Esophagus squamous epithelium (tissue), 5 donors: Measurements from ENCODE around the gene PPP1R14C. TPM values are rescaled to one million over a fixed set of nuclear protein-coding genes. Genes with fewer than 3 reads are reported as not detected.
"Not testable (repeated sequence)": the region's sequence is repeated elsewhere in the genome, so short reads cannot be mapped to it uniquely, and the experiment has no call there.

Experiments
- DNase-seq: peaks from one replicate; lab custom pipeline; 2025; lab: John Stamatoyannopoulos, UW
- H3K27ac ChIP-seq, 4 donors: fragments of 200-600 bp; sonication (generic); one replicate each; pipeline ENCODE4 v1.5.1; 2016 to 2019; ENCODE audit warnings: mild to moderate bottlenecking in 1 of 4
- H3K27me3 ChIP-seq, 4 donors: fragments of 200-600 bp; sonication (generic); 1 replicate in 3 of 4; 2 replicates in 1 of 4; pipeline versions ENCODE4 v1.5.1 to v1.6.0; 2017 to 2021; ENCODE audit warnings: antibody characterized with exemption in 1 of 4
- H3K36me3 ChIP-seq, 3 donors: fragments of 200-600 bp; sonication (generic); one replicate each; pipeline ENCODE4 v1.5.1; 2016 to 2019
- H3K4me1 ChIP-seq, 3 donors: fragments of 200-600 bp; sonication (generic); one replicate each; pipeline ENCODE4 v1.5.1; 2017 to 2019
- H3K4me3 ChIP-seq, 4 donors: fragments of 200-600 bp; sonication (generic); 1 replicate in 3 of 4; 2 replicates in 1 of 4; pipeline ENCODE4 v1.5.1; 2016 to 2019; ENCODE audit warnings: mild to moderate bottlenecking in 2 of 4, moderate library complexity in 1 of 4
- H3K9me3 ChIP-seq, 3 donors: fragments of 200-600 bp; sonication (generic); one replicate each; pipeline ENCODE4 v1.5.1; 2016 to 2019
- CTCF ChIP-seq, 6 experiments: fragments of 450-650 bp in 4 of 6; fragments of 200-600 bp in 2 of 6; sonication (generic) in 2 of 6; IDR thresholded peaks; one replicate each; pipeline ENCODE4 v1.5.1; 2016 to 2019; ENCODE audit warnings: antibody characterized with exemption in 6 of 6, mild to moderate bottlenecking in 4 of 6, moderate library complexity in 4 of 6
- POLR2A ChIP-seq, 4 donors: fragments of 450-650 bp; IDR thresholded peaks; one replicate each; pipeline ENCODE4 v1.6.1; 2017; ENCODE audit warnings: antibody characterized with exemption in 4 of 4, mild to moderate bottlenecking in 4 of 4, moderate library complexity in 3 of 4
- WGBS, 2 donors: methylation state at CpG; one replicate each; pipeline ENCODE4 v1.1.5; 2018; 5-methylcytosine and 5-hydroxymethylcytosine counted together
- intact Hi-C: fragments of 100-400 bp; cut with DNase I; formaldehyde crosslinking; loops from one replicate; pipeline ENCODE4 v1.15.0; 2022
- total RNA-seq, 4 donors: library from RNA; depleted of rRNA; stranded (reverse); fragments of >200 nt; gene quantifications; one replicate each; pipeline ENCODE4 v1.1.0, GENCODE V29; 2016
- donor health status: DM: yes; HTN: yes; CAD: no.

Gene PPP1R14C
- total RNA-seq, 4 donors from 2014 or later: 9.3 to 27.8 (median 21.3) TPM

DNA sequence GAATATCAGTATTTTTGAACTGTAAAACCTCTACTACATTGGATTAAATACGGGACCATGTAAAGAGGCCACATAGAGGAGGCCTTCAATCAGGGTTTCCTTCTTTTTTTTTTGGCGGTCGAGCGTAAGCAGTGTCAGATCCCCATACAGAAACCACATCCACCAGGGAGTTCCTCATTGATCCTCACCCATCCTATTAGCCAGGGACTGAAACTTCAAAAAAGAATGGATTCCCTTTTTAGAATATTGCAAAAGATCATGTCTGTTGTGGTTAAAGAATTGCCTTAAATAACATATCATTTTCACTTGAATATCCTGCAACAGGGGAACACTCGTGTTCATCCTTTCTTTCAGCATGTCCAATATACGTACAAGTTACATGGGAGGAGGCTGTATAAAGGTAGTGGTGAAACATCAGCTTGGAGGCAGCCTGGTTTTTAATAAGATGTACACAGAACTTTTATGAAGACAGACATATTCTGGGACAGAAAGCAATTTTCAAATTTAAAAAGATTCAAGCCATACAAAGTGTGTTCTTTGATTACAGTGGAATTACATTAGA, 96.1 kb downstream of the PPP1R14C start:
- TF ChIP-seq POLR2A (IDR thresholded peaks at IDR 0.05) (no peak), CTCF (IDR thresholded peaks at IDR 0.05) (no peak)
- Histone ChIP-seq H3K9me3 (no peaks in the 10 kb centered on the region), H3K4me3 (no peak overlapping the region), H3K4me1 (peaks cover 0 to 8% (median 3%) of the 10 kb centered on the region in 3 donors), H3K36me3 (no peaks in the 10 kb centered on the region), H3K27me3 (no peaks in the 10 kb centered on the region), H3K27ac (no peak overlapping the region)
- no peak for DNase-seq
- intact Hi-C loops: no loop called here
- WGBS, 2 donors: 81 to 98% methylated on average over 6 of the region's 6 CpGs

- H3K4me3 ChIP-seq, H3K4me1 ChIP-seq, H3K9me3 ChIP-seq, H3K36me3 ChIP-seq, intact Hi-C loops, DNase-seq, H3K27ac ChIP-seq, H3K27me3 ChIP-seq: not testable (repeated sequence)
- WGBS, 2 donors: 75 to 87% methylated on average over 4 to 5 of the region's 5 CpGs
Observed at GRCh38 chr6:150241756-150242155, 98.9 kb downstream of the PPP1R14C start.

GRCh38 chr6:150243620-150244314, 100.9 kb downstream of the PPP1R14C start:
- Histone ChIP-seq H3K36me3 (no peaks in the 10 kb centered on the region), H3K27me3 (no peaks in the 10 kb centered on the region), H3K4me1 (no peaks in the 10 kb centered on the region), H3K27ac (no peak overlapping the region), H3K9me3 (peaks cover 0 to 9% (median 0%) of the 10 kb centered on the region in 3 donors), H3K4me3 (no peak overlapping the region)
- intact Hi-C loops: no loop called here
- no peak for TF ChIP-seq POLR2A (IDR thresholded peaks at IDR 0.05)
- TF ChIP-seq CTCF (IDR thresholded peaks at IDR 0.05): no peak
- 78 to 85% methylated on average over 2 of the region's 2 CpGs for WGBS, 2 donors
- DNase-seq: no peak

DNA sequence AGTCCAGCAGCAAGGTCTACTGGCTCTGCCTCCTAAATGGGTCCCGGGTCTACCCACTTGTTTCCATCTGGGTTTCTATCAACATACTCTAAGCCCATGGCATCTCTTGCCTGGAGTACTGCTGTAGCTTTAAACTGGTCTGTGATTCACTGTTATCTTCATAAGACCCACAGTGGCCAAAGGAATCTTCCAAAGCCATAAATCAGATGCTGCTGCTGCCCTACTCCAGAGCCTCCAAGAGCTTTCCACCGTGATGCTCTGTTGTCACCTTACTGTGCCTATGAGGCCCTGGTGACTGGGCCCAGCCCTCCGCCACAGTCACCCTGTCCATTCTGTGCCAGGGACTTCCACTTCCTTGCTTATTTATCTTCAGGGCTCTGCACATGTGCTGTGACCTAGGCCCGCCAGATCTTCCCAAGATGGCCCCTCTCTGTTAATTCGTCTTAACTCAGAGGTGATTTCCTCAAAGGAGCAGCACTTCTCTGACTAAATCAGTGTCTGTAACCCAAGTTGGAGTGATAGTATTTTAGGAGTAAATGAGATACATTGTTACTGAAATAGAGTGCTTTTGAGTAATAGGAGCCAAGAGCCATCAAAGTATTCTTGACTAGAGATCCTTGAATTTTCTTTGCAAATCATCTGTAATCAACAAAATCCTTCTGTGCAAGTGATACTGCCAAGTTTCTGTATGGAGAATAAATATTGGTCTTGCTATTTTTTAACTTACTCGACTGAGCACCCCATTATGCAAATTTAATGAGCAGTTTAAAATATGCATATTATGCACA, 102.5 kb downstream of the PPP1R14C start:
- Histone ChIP-seq H3K27me3 (no peaks in the 10 kb centered on the region), H3K9me3 (peaks cover 0 to 9% (median 0%) of the 10 kb centered on the region in 3 donors), H3K27ac (no peak overlapping the region), H3K36me3 (no peaks in the 10 kb centered on the region), H3K4me3 (no peak overlapping the region), H3K4me1 (peaks cover 0 to 2% (median 0%) of the 10 kb centered on the region in 3 donors)
- TF ChIP-seq POLR2A (IDR thresholded peaks at IDR 0.05) (no peak), CTCF (IDR thresholded peaks at IDR 0.05) (no peak)
- 86 to 88% methylated on average over 6 of the region's 6 CpGs for WGBS, 2 donors
- no peak for DNase-seq
- intact Hi-C loops: no loop called here

DNA sequence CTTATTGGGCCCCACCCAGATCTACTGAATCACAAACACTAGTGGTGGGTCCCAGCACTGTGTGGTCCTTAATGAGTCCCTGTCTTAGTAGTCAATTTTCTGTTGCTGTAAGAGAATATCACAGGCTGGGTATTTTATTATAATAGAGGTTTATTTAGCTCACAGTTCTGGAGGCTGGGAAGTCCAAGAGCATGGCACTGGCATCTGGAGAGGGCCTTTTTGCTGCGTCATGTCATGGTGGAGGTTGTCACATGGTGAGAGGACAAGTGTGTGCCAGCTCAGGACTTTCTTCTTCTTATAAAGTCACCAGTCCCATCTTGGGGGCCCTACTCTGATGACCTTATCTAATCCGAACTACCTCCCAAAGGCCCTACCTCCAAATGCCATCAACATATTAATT, 105.0 kb downstream of the PPP1R14C start:
- intact Hi-C loops: no loop called here
- Histone ChIP-seq H3K36me3 (no peaks in the 10 kb centered on the region), H3K27ac (no peak overlapping the region), H3K27me3 (no peaks in the 10 kb centered on the region), H3K4me1 (peaks cover 0 to 23% (median 7%) of the 10 kb centered on the region in 3 donors), H3K4me3 (no peak overlapping the region), H3K9me3 (peaks cover 0 to 9% (median 0%) of the 10 kb centered on the region in 3 donors)
- no peak for TF ChIP-seq POLR2A (IDR thresholded peaks at IDR 0.05)
- TF ChIP-seq CTCF (IDR thresholded peaks at IDR 0.05): no peak
- DNase-seq: no peak
- WGBS, 2 donors: 90 to 100% methylated on average over 2 of the region's 2 CpGs
